NCI-H1436 (cell line): Measurements from ENCODE around the gene HSDL2.
"Not testable (repeated sequence)": the region's sequence is repeated elsewhere in the genome, so short reads cannot be mapped to it uniquely, and the experiment has no call there.

Experiments
- DNase-seq: peaks from one replicate; lab custom pipeline; 2025; lab: John Stamatoyannopoulos, UW

Gene HSDL2

GRCh38 chr9:112396872-112397271, 17.0 kb downstream of the HSDL2 start:
- DNase-seq: no peak

GRCh38 chr9:112401175-112401815, 21.4 kb downstream of the HSDL2 start:
- no peak for DNase-seq

- DNase-seq: no peak
These were observed 23.8 kb downstream of the HSDL2 start for GRCh38 chr9:112403614-112404201.

- no peak for DNase-seq
These were observed 24.6 kb downstream of the HSDL2 start for GRCh38 chr9:112404508-112404932.

- no peak for DNase-seq
These were observed 28.4 kb downstream of the HSDL2 start for GRCh38 chr9:112408275-112408674.

GRCh38 chr9:112408819-112409218, 28.9 kb downstream of the HSDL2 start:
- no peak for DNase-seq

GRCh38 chr9:112409758-112410157, 29.9 kb downstream of the HSDL2 start:
- no peak for DNase-seq

- DNase-seq: no peak
These were observed 31.7 kb downstream of the HSDL2 start for GRCh38 chr9:112411626-112412027.

- DNase-seq: not testable (repeated sequence)
These were observed 33.8 kb downstream of the HSDL2 start for GRCh38 chr9:112413728-112414127.

GRCh38 chr9:112420208-112420607, 40.3 kb downstream of the HSDL2 start:
- no peak for DNase-seq

- no peak for DNase-seq
These were observed 41.9 kb downstream of the HSDL2 start for GRCh38 chr9:112421771-112422222.

- no peak for DNase-seq
These were observed 42.7 kb downstream of the HSDL2 start for GRCh38 chr9:112422417-112423148.

- no peak for DNase-seq
These were observed 50.2 kb downstream of the HSDL2 start for GRCh38 chr9:112430006-112430522.

GRCh38 chr9:112433499-112434392, 53.8 kb downstream of the HSDL2 start:
- DNase-seq: no peak

GRCh38 chr9:112434487-112434886, 54.6 kb downstream of the HSDL2 start:
- DNase-seq: no peak

- DNase-seq: no peak
These were observed 57.5 kb downstream of the HSDL2 start for GRCh38 chr9:112437406-112437805.

- DNase-seq: no peak
These were observed 59.3 kb downstream of the HSDL2 start for GRCh38 chr9:112439171-112439570.

- DNase-seq: no peak
These were observed 59.9 kb downstream of the HSDL2 start for GRCh38 chr9:112439825-112440224.

GRCh38 chr9:112443200-112443599, 63.3 kb downstream of the HSDL2 start:
- no peak for DNase-seq

GRCh38 chr9:112443636-112444035, 63.7 kb downstream of the HSDL2 start:
- DNase-seq: no peak

GRCh38 chr9:112445196-112445595, 65.3 kb downstream of the HSDL2 start:
- no peak for DNase-seq

- DNase-seq: no peak
These were observed 66.2 kb downstream of the HSDL2 start for GRCh38 chr9:112446080-112446479.
